SK-MEL-5 (cell line): Measurements from ENCODE around the gene SLC27A3. TPM values are rescaled to one million over a fixed set of nuclear protein-coding genes. Genes with fewer than 3 reads are reported as not detected.
A peak's percentile ranks its signal among the peaks of the same experiment; 100 is the strongest.
"Not testable (repeated sequence)": the region's sequence is repeated elsewhere in the genome, so short reads cannot be mapped to it uniquely, and the experiment has no call there.

Experiments used
- DNase-seq: peaks from one replicate; pipeline ENCODE4 v3.0.0-alpha.2; 2016; ENCODE audit warnings: low read depth, low spot score
- in situ Hi-C: cut with HindIII; loops from 2 replicates; pipeline ENCODE4 v1.10.0; 2016; ENCODE audit warnings: low sequenced_read_pairs, high pct_unique_total_duplicates, low pct_unique_long_range_greater_than_20kb
- total RNA-seq: library from RNA; depleted of rRNA; stranded (reverse); fragments of >200 nt; shearing (Covaris generic); gene quantifications from 2 replicates; pipeline ENCODE4 v1.2.3, GENCODE V29; 2014

The SLC27A3 gene
- total RNA-seq, 1 experiment from 2014 or later: 174 TPM

- in situ Hi-C loops: no loop called here
- DNase-seq: peak; percentile 90
Observed at GRCh38 chr1:153775458-153776327, 486 bp downstream of the SLC27A3 start.

GRCh38 chr1:153776352-153776751 lies 1.1 kb downstream of the SLC27A3 start:
- in situ Hi-C loops: no loop called here
- DNase-seq: no peak

GRCh38 chr1:153776845-153777370 lies 1.7 kb downstream of the SLC27A3 start:
- no peak for DNase-seq
- in situ Hi-C loops: no loop called here

GRCh38 chr1:153777648-153778047 lies 2.4 kb downstream of the SLC27A3 start:
- no peak for DNase-seq
- in situ Hi-C loops: no loop called here

- no peak for DNase-seq
- in situ Hi-C loops: no loop called here
Observed at GRCh38 chr1:153778051-153778823, 3.0 kb downstream of the SLC27A3 start.

GRCh38 chr1:153778824-153779519 lies 3.8 kb downstream of the SLC27A3 start:
- in situ Hi-C loops: no loop called here
- DNase-seq: no peak

GRCh38 chr1:153779781-153780541 lies 4.8 kb downstream of the SLC27A3 start:
- DNase-seq: no peak

GRCh38 chr1:153780551-153780950 lies 5.3 kb downstream of the SLC27A3 start:
- in situ Hi-C loops: no loop called here
- DNase-seq: no peak

More at GRCh38 chr1:153779781-153780541, 4.8 kb downstream of the SLC27A3 start:
- in situ Hi-C loops: no loop called here

GRCh38 chr1:153782648-153783047 lies 7.4 kb downstream of the SLC27A3 start:
- in situ Hi-C loops, DNase-seq: not testable (repeated sequence)

GRCh38 chr1:153783233-153784190 lies 8.3 kb downstream of the SLC27A3 start:
- in situ Hi-C loops: no loop called here
- peak; percentile 94 for DNase-seq

- in situ Hi-C loops: no loop called here
- no peak for DNase-seq
Observed at GRCh38 chr1:153786038-153786790, 11.0 kb downstream of the SLC27A3 start.

GRCh38 chr1:153789478-153790034 lies 14.3 kb downstream of the SLC27A3 start:
- no peak for DNase-seq
- in situ Hi-C loops: no loop called here

- no peak for DNase-seq
- in situ Hi-C loops: no loop called here
Observed at GRCh38 chr1:153790313-153790965, 15.2 kb downstream of the SLC27A3 start.

- DNase-seq: no peak
- in situ Hi-C loops: no loop called here
Observed at GRCh38 chr1:153790966-153791647, 15.9 kb downstream of the SLC27A3 start.
